GM12878 (cell line): ENCODE results near the gene HOXD9. TPM values are rescaled to one million over a fixed set of nuclear protein-coding genes. Genes with fewer than 3 reads are reported as not detected.

Experiments used
- ATAC-seq: fragments of 200-7000 bp; cut with Tn5 transposase; 3 replicates; pipeline ENCODE4 v1.9.1; 2020; ENCODE audit warnings: mild to moderate bottlenecking, moderate library complexity
- BruUV-seq: library from RNA; stranded (reverse); fragments of 400-500 nt; replicated peaks from 2 replicates; lab custom pipeline; 2021; lab: Mats Ljungman, UMichigan
- CTCF ChIA-PET: fragments of 300-600 bp; sonication (Branson Sonifier 250); formaldehyde crosslinking; extraction: SDS; loops from one replicate; lab custom pipeline; 2021; ENCODE audit warnings: inconsistent platforms; lab: Yijun Ruan, JAX
- POLR2A ChIA-PET: fragments of 350-600 bp; formaldehyde crosslinking; extraction: SDS; loops from one replicate; lab custom pipeline; 2021; ENCODE audit warnings: inconsistent platforms; lab: Charles Lee
- RAD21 ChIA-PET: fragments of 300-600 bp; sonication (Branson Sonifier 250); formaldehyde crosslinking; loops from one replicate; lab custom pipeline; 2023; ENCODE audit warnings: antibody characterized with exemption; ENCODE audit not compliant: unreplicated experiment; lab: Charles Lee
- SMC1A ChIA-PET: fragments of 300-600 bp; sonication (Branson Sonifier 250); formaldehyde crosslinking; loops from one replicate; lab custom pipeline; 2023; ENCODE audit not compliant: unreplicated experiment, uncharacterized antibody; lab: Charles Lee
- DNase-seq: peaks from one replicate; pipeline ENCODE4 v3.0.0-alpha.2; 2011; ENCODE audit warnings: low read depth, low spot score
- FAIRE-seq: peaks from 3 replicates; lab custom pipeline; 2011; peaks lifted over from hg19 to GRCh38; lab: Jason Lieb, UNC
- H2AFZ ChIP-seq: 2 replicates; pipeline ENCODE4 v1.6.0; 2011; ENCODE audit warnings: low read depth, low read length, control low read depth; ENCODE audit not compliant: control insufficient read depth
- H3K27ac ChIP-seq: 2 replicates; pipeline ENCODE4 v1.5.1; 2011; ENCODE audit warnings: control low read depth; ENCODE audit not compliant: control insufficient read depth, insufficient read depth
- H3K27me3 ChIP-seq, 2 experiments: replicated peaks in 1 of 2; 2 replicates each; pipeline versions ENCODE4 v1.6.0 to v1.6.1; 2011; ENCODE audit warnings: low read length in 1 of 2; ENCODE audit not compliant: control insufficient read depth in 2 of 2, insufficient read depth in 2 of 2
- H3K36me3 ChIP-seq, 2 experiments: 2 replicates each; pipeline ENCODE4 v1.5.1; 2011; ENCODE audit warnings: low read length in 1 of 2; ENCODE audit not compliant: control insufficient read depth in 2 of 2, insufficient read depth in 2 of 2
- H3K4me1 ChIP-seq: 2 replicates; pipeline ENCODE4 v1.6.1; 2011; ENCODE audit warnings: mild to moderate bottlenecking, low read length, moderate library complexity, mixed read lengths; ENCODE audit not compliant: control insufficient read depth, insufficient read depth
- H3K4me2 ChIP-seq: 2 replicates; pipeline ENCODE4 v1.6.0; 2011; ENCODE audit warnings: control low read depth; ENCODE audit not compliant: control insufficient read depth, insufficient read depth
- H3K4me3 ChIP-seq: fragments of 200-600 bp; sonication (generic); 2 replicates; pipeline ENCODE4 v1.5.1; 2016
- H3K79me2 ChIP-seq: 2 replicates; pipeline ENCODE4 v1.6.0; 2011; ENCODE audit warnings: low read length; ENCODE audit not compliant: control insufficient read depth, insufficient read depth
- H3K9ac ChIP-seq: 2 replicates; pipeline ENCODE4 v1.8.0; 2011; ENCODE audit warnings: low read length, control low read depth, mixed read lengths; ENCODE audit not compliant: control insufficient read depth, insufficient read depth
- H3K9me3 ChIP-seq: replicated peaks from 3 replicates; pipeline ENCODE4 v1.5.1; 2011; ENCODE audit warnings: mild to moderate bottlenecking, low read length; ENCODE audit not compliant: control insufficient read depth, insufficient read depth
- H4K20me1 ChIP-seq: 2 replicates; pipeline ENCODE4 v1.6.0; 2011; ENCODE audit not compliant: control insufficient read depth, insufficient read depth
- CHD1 ChIP-seq: IDR thresholded peaks from 2 replicates; pipeline ENCODE4 v1.6.1; 2012; ENCODE audit warnings: low read depth, low read length, improper control_type of control experiment
- CTCF ChIP-seq, 3 experiments: IDR thresholded peaks in 2 of 3; conservative IDR thresholded peaks in 1 of 3; 2 replicates each; pipeline ENCODE4 v1.5.1; 2011; ENCODE audit warnings: low read depth in 3 of 3, low read length in 3 of 3, mild to moderate bottlenecking in 3 of 3, control low read depth in 2 of 3, moderate library complexity in 2 of 3, inconsistent platforms in 1 of 3, mixed read lengths in 1 of 3; ENCODE audit not compliant: control insufficient read depth in 2 of 3, insufficient read depth in 1 of 3; ENCODE audit errors: extremely low read depth in 1 of 3
- EGR1 ChIP-seq, 2 experiments: IDR thresholded peaks; 1 replicate in 1 of 2; 2 replicates in 1 of 2; pipeline ENCODE4 v1.6.1; 2011 to 2012; ENCODE audit warnings: low read depth in 2 of 2, low read length in 2 of 2, borderline replicate concordance in 1 of 2, mild to moderate bottlenecking in 1 of 2, moderate library complexity in 1 of 2
- IKZF2 ChIP-seq, 2 experiments: fragments of 450-650 bp; IDR thresholded peaks; 2 replicates each; pipeline ENCODE4 v1.6.1; 2017; ENCODE audit warnings: mild to moderate bottlenecking in 2 of 2, moderate library complexity in 2 of 2
- KAT2A ChIP-seq: conservative IDR thresholded peaks from 2 replicates; pipeline ENCODE4 v1.6.1; 2011; ENCODE audit warnings: low read depth, low read length; ENCODE audit not compliant: control insufficient read depth
- KLF5 ChIP-seq: fragments of 450-650 bp; IDR thresholded peaks from 2 replicates; pipeline ENCODE4 v1.6.1; 2014; ENCODE audit warnings: mild to moderate bottlenecking; ENCODE audit not compliant: partially characterized antibody
- NR2F1 ChIP-seq: fragments of 450-650 bp; conservative IDR thresholded peaks from 2 replicates; pipeline ENCODE4 v1.6.1; 2017; ENCODE audit warnings: mild to moderate bottlenecking
- RAD21 ChIP-seq: IDR thresholded peaks from 2 replicates; pipeline ENCODE4 v1.6.1; 2011; ENCODE audit warnings: mild to moderate bottlenecking, low read depth, low read length, moderate library complexity; ENCODE audit not compliant: insufficient read depth
- SKIL ChIP-seq: fragments of 450-650 bp; IDR thresholded peaks from 2 replicates; pipeline ENCODE4 v1.6.1; 2017; ENCODE audit warnings: mild to moderate bottlenecking, low read depth, inconsistent platforms; ENCODE audit not compliant: poor library complexity, severe bottlenecking
- SMC3 ChIP-seq: IDR thresholded peaks from 2 replicates; pipeline ENCODE4 v1.6.1; 2011; ENCODE audit warnings: low read length, improper control_type of control experiment, borderline replicate concordance
- TARDBP ChIP-seq: IDR thresholded peaks from 2 replicates; pipeline ENCODE4 v1.6.1; 2016; ENCODE audit warnings: borderline replicate concordance
- WGBS: methylation state at CpG from one replicate; pipeline ENCODE4 v1.1.6; 2016; ENCODE audit warnings: low lambda C conversion rate; ENCODE audit not compliant: insufficient replicate concordance, insufficient coverage; ENCODE audit errors: missing lambda C conversion rate; 5-methylcytosine and 5-hydroxymethylcytosine counted together
- in situ Hi-C: fragments of 300-500 bp; cut with MboI; formaldehyde crosslinking; loops from 9 replicates; pipeline ENCODE4 v1.14.3; 2018; ENCODE audit warnings: mixed read lengths
- intact Hi-C: fragments of 100-400 bp; cut with micrococcal nuclease; formaldehyde crosslinking; loops from one replicate; pipeline ENCODE4 v1.14.2; 2022; ENCODE audit not compliant: unreplicated experiment
- polyA plus RNA-seq, 11 experiments: library from polyadenylated mRNA; depleted of rRNA in 4 of 11; unstranded in 6 of 11; stranded (reverse) in 5 of 11; fragments of >200 nt; fragmentation: Nextera tagmentation in 4 of 11; fragmentation: Illumina TruSeq in 1 of 11; extraction: Ambion mirVana in 4 of 11; extraction: Trizol in 1 of 11; gene quantifications; 1 replicate in 1 of 11; 2 replicates in 10 of 11; pipeline versions ENCODE4 v1.2.1 to v1.2.3, GENCODE V29; 2011 to 2016; ENCODE audit warnings: inconsistent platforms in 2 of 11, missing spikeins in 2 of 11, low read depth in 1 of 11
- total RNA-seq, 4 experiments: library from RNA; depleted of rRNA in 3 of 4; stranded (reverse); fragments of >200 nt in 3 of 4; fragmentation: Illumina TruSeq in 1 of 4; extraction: Trizol in 1 of 4; gene quantifications; 2 replicates each; pipeline versions ENCODE4 v1.2.1 to v1.2.3, GENCODE V29; 2013 to 2021
- TF ChIP-seq, protein P1 (sequence below): fragments of 450-650 bp; IDR thresholded peaks from 2 replicates; pipeline ENCODE4 v1.6.1; 2018; ENCODE audit warnings: borderline replicate concordance, mild to moderate bottlenecking; ENCODE audit not compliant: partially characterized antibody
- TF ChIP-seq, protein P2 (sequence below): IDR thresholded peaks from 2 replicates; pipeline ENCODE4 v1.6.1; 2012; ENCODE audit warnings: low read depth, low read length, improper control_type of control experiment

HOXD9 gene
- total and polyA plus RNA-seq, 10 of the 15 experiments (the other 5 are each of a cell fraction or from before 2014, with no cell fraction given), result not detected

DNA sequence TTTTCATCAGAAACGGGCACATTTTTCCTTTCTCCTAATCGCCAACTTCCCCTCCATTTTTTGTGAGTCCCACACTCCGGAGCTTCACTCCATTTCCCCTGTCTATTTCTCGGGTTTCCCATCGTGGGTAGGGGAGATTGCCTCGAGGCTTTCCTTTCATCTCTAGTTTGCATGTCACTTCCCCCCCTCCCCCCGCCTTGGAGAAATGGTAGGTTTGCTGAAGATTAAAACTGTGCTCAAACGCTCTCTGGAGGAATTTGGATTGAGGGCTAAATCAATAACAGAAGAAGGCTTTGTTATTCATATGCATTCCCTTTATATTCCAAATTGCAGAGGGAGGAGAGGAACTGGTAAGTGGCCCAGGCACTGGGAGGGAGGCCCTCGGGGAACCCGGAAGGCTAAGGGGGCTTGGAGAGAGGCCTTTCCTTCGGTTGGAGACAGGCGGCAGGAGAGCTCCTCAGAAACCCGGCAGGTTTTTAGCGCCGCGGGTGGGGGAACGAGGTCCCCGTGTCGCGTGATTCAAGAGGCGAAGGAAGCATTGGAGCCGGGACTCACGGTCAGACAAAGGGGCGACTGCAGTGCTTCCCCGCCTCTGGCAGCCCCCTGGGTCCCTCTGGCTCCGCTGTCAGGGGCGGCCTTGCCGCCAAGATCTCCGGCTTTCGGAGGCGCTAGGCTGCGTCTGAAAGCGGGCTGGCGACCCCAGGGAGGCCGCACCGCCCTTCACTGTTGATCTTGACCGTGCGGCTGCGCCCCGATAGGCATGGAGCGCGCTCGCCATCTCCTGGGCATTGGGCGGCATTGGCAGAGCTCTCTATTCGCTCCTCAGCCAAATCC, 25.3 kb upstream of the HOXD9 start:
- no TSS peak for BruUV-seq
- no peak for DNase-seq
- no peak for TF ChIP-seq CHD1
- TF ChIP-seq, protein P1, sequence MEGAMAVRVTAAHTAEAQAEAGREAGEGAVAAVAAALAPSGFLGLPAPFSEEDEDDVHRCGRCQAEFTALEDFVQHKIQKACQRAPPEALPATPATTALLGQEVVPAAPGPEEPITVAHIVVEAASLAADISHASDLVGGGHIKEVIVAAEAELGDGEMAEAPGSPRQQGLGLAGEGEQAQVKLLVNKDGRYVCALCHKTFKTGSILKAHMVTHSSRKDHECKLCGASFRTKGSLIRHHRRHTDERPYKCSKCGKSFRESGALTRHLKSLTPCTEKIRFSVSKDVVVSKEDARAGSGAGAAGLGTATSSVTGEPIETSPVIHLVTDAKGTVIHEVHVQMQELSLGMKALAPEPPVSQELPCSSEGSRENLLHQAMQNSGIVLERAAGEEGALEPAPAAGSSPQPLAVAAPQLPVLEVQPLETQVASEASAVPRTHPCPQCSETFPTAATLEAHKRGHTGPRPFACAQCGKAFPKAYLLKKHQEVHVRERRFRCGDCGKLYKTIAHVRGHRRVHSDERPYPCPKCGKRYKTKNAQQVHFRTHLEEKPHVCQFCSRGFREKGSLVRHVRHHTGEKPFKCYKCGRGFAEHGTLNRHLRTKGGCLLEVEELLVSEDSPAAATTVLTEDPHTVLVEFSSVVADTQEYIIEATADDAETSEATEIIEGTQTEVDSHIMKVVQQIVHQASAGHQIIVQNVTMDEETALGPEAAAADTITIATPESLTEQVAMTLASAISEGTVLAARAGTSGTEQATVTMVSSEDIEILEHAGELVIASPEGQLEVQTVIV, result no peak
- TF ChIP-seq CTCF (IDR thresholded peaks at IDR 0.05 in 2 of 3, conservative IDR thresholded peaks at IDR 0.05 in 1 of 3; ENCODE audit: control insufficient read depth in 2 of 3, extremely low read depth in 1 of 3, insufficient read depth in 1 of 3, low read depth in 3 of 3, low read length in 3 of 3), result peak; percentile 79 to 92 (median 86)
- TF ChIP-seq TARDBP, result no peak
- no peak for TF ChIP-seq SKIL
- no peak for TF ChIP-seq IKZF2 (IDR thresholded peaks at IDR 0.05)
- TF ChIP-seq NR2F1, result 0 out of 2 replicates have a peak, but pooled peaks have one; percentile 32
- TF ChIP-seq KLF5, result no peak
- peak; percentile 66 for TF ChIP-seq SMC3
- peak; percentile 82 for TF ChIP-seq RAD21
- TF ChIP-seq, protein P2, sequence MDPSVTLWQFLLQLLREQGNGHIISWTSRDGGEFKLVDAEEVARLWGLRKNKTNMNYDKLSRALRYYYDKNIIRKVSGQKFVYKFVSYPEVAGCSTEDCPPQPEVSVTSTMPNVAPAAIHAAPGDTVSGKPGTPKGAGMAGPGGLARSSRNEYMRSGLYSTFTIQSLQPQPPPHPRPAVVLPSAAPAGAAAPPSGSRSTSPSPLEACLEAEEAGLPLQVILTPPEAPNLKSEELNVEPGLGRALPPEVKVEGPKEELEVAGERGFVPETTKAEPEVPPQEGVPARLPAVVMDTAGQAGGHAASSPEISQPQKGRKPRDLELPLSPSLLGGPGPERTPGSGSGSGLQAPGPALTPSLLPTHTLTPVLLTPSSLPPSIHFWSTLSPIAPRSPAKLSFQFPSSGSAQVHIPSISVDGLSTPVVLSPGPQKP, result no peak
- no peak for TF ChIP-seq EGR1 (IDR thresholded peaks at IDR 0.05; ENCODE audit: borderline replicate concordance in 1 of 2, low read depth in 2 of 2, low read length in 2 of 2)
- no peak for TF ChIP-seq KAT2A

More for the DNA sequence above, 25.3 kb upstream of the HOXD9 start:
- no peak overlapping the region; the same call in 1 of the 2 replicates for H3K9ac ChIP-seq
- in situ Hi-C loops, result loop anchor here (5.0 kb wide), 2 partner anchors 410 to 730 kb away; no protein-coding TSS in a partner anchor
- ATAC-seq (peak; percentile 98), FAIRE-seq (peak; percentile 81)
- no peaks in the 10 kb centered on the region; the same call in 2 of the 3 replicates for H3K9me3 ChIP-seq
- ChIA-PET CTCF (interaction anchor here (0.6 to 3.7 kb wide), 25 partner anchors 8 to 1400 kb away, joined by 3 to 83 read pairs (median 4); partner anchors contain the start of gene EVX2), RAD21 (interaction anchor here (0.6 to 3.0 kb wide), 7 partner anchors 408 to 893 kb away, joined by 3 to 50 read pairs (median 4); no protein-coding TSS in a partner anchor), POLR2A (no interaction called here), SMC1A (interaction anchor here (0.8 to 4.7 kb wide), 7 partner anchors 9 to 1348 kb away, joined by 3 to 56 read pairs (median 3); no protein-coding TSS in a partner anchor)
- peak overlapping the region; percentile 44 for H3K4me3 ChIP-seq
- H3K4me1 ChIP-seq, result peaks cover 3% of the 10 kb centered on the region; the same call in 1 of the 2 replicates
- intact Hi-C loops, result loop anchor here (1.0 to 2.0 kb wide), 5 partner anchors 407 to 846 kb away; no protein-coding TSS in a partner anchor
- no peaks in the 10 kb centered on the region for H3K36me3 ChIP-seq
- H3K79me2 ChIP-seq, result no peaks in the 10 kb centered on the region
- H2AFZ ChIP-seq, result peak overlapping the region; percentile 69
- H3K27ac ChIP-seq, result no peak overlapping the region
- 16% methylated on average over 37 of the region's 45 CpGs for WGBS
- no peaks in the 10 kb centered on the region for H4K20me1 ChIP-seq
- peaks cover 14 to 34% of the 10 kb centered on the region in 2 experiments for H3K27me3 ChIP-seq
- peak overlapping the region; percentile 87 for H3K4me2 ChIP-seq
